LNCAP (cell line): ENCODE measurements around the gene IKZF3.

Experiments used
- CTCF ChIP-seq: fragments of 450-650 bp; IDR thresholded peaks from 2 replicates; pipeline ENCODE4 v1.5.1; 2017; ENCODE audit warnings: mild to moderate bottlenecking

The IKZF3 gene

GRCh38 chr17:39769974-39770587, 94.0 kb downstream of the IKZF3 start:
- no peak for TF ChIP-seq CTCF

- TF ChIP-seq CTCF = no peak
Measured at GRCh38 chr17:39767147-39767546, 97.0 kb downstream of the IKZF3 start.

GRCh38 chr17:39765766-39766165, 98.3 kb downstream of the IKZF3 start:
- TF ChIP-seq CTCF = no peak

GRCh38 chr17:39765175-39765574, 98.9 kb downstream of the IKZF3 start:
- TF ChIP-seq CTCF = no peak

DNA sequence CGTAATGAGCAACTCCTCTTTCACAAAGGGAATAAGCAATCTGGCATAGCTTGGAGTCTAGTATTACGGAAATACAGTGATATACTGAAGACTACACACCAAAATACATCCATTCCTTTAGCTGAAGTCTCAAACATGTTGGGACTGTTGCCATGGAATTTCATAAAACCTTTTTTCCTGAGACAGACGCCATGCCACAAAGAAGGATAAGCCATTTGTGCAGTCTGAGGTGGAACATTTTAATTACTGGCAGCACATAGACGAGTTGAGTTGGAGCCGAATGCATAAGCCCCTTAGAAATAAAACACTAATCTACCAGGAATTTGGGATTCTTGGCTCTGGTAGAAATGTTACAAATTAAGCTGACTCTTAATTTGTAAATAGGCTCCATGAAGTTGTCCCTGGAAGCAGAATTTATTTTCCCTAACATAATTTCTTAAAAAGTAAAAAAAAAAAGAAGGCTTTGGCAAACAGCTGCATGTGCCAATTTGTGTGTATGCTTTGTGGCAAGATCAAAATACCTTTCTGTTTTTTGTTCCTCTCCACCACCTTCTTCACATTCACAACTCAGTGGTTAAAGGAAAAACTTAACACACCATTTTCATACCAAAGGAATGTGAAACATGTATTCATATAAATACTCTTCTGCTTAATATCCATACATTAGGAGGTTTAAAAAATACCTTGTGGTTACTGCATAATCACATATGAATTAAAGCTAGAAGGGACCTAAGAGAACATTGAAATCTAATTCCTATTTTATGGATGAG, 100.9 kb downstream of the IKZF3 start:
- no peak for TF ChIP-seq CTCF

DNA sequence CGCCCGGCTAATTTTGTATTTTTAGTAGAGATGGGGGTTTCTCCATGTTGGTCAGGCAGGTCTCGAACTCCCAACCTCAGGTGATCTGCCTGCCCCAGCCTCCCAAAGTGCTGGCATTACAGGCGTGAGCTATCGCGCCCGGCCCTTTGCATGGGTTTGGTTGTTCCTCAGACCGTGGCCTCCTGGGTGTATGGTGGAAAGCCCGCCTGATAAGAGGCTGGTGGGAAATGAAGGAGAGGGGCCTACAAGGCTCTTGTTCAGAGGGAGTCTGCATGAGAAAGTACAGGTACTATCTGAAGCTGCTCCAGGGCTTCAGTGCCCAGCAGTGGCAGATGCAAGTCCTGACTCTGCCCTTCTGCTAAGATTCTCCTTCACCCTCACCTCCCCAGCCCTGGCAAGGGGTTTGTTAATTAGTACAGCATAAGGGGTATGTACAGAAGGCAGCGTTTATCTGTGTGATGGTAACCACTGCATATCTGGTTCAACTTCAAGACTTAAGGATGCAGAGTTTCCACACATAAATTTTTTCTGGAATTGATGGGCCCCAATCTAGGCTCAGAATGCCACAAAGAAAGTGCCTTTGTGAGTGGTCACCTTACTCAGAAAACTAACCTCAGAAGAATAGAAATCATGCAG, 102.1 kb downstream of the IKZF3 start:
- TF ChIP-seq CTCF = no peak

DNA sequence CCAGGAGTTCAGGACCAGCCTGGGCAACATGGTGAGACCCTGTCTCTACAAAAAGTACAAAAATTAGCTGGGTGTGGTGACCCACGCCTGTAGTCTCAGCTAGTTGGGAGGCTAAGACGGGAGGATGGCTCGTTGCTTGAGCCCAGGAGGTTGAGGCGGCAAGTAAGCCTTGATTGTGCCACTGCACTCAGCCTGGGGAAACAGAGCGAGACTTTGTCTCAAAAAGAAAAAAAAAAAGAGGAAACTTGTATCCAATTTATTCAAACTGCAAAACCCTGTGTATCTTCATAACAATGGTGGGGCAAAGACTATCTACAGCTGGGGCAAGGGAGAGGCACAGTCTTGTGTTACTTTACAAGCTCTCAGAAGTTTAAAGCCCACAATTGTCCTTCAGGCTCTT, 104.9 kb downstream of the IKZF3 start:
- TF ChIP-seq CTCF = no peak
